ENCODE data around the gene PXN.
"Not testable (repeated sequence)": the region's sequence is repeated elsewhere in the genome, so short reads cannot be mapped to it uniquely, and the experiment has no call there.

The PXN gene

GRCh38 chr12:120254809-120255208 lies 10.7 kb downstream of the PXN start:
- no peaks in the 10 kb centered on the region for H3K9me3 Mint-ChIP-seq
- H3K4me3 Mint-ChIP-seq, result peak overlapping the region; percentile 15
- CTCF ChIA-PET, result interaction anchor here (0.8 to 30.5 kb wide), 6 partner anchors 10 to 54 kb away, joined by 3 to 773 read pairs (median 4); partner anchors contain the start of genes PXN and RPLP0
- peaks cover 90% of the 10 kb centered on the region for H3K4me1 Mint-ChIP-seq
- H3K27me3 Mint-ChIP-seq, result no peaks in the 10 kb centered on the region
- H3K27ac Mint-ChIP-seq, result peak overlapping the region; percentile 96
- no peak for DNase-seq
- peaks cover 60% of the 10 kb centered on the region for H3K36me3 Mint-ChIP-seq

- CTCF ChIA-PET, result interaction anchor here (1.7 to 30.5 kb wide), 3 partner anchors 12 to 27 kb away, joined by 8 to 773 read pairs (median 73); partner anchors contain the start of gene PXN
- peak overlapping the region; percentile 63 for H3K4me3 Mint-ChIP-seq
- H3K27me3 Mint-ChIP-seq, H3K9me3 Mint-ChIP-seq: not testable (repeated sequence)
- peak overlapping the region; percentile 96 for H3K27ac Mint-ChIP-seq
- peak; percentile 72 for DNase-seq
- H3K4me1 Mint-ChIP-seq, result peaks cover 91% of the 10 kb centered on the region
- H3K36me3 Mint-ChIP-seq, result peaks cover 65% of the 10 kb centered on the region
Observed at GRCh38 chr12:120253313-120253712, 12.2 kb downstream of the PXN start.

DNA sequence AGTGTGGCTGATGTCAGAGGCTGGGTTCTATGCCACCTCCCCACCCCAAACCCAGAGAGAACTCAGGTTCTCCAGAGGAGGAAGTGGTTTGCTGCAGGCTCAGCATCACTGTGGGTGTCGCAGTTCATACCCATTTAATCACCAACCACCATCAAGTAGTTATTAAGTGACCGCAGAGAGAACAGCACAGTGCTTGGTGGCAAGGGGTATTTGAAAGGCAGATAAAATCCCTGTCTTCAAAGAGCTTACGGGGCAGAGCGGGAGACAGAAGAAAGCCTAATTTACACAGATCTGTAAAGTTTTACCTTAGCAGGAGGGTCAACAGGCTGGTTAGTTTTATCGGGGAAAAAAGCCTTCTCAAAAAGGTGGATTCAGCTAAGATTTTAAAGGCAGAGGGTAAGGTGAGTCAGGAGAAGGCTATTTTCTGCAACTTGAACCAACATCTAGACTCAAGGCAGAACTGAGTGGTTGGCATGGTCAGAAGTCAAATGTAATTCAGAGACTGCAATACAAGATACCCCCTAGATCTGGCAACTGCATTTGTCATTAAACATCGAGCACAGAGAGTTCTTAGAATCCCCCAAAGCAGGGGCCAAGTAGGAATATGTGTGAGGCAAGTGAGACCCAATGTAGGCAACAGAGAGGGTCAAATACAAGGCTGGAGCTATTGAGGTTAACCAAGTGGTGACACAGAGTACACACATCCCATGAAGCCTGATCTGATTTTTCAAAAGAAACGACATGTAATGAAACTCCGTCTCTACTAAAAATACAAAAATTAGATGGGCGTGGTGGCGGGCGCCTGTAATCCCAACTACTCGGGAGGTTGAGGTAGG lies 13.2 kb downstream of the PXN start:
- peaks cover 67% of the 10 kb centered on the region for H3K36me3 Mint-ChIP-seq
- H3K27ac Mint-ChIP-seq, result peak overlapping the region; percentile 96
- H3K4me1 Mint-ChIP-seq, result peaks cover 91% of the 10 kb centered on the region
- DNase-seq, result peak; percentile 84
- peak overlapping the region; percentile 63 for H3K4me3 Mint-ChIP-seq
- H3K27me3 Mint-ChIP-seq, result no peaks in the 10 kb centered on the region
- CTCF ChIA-PET, result interaction anchor here (1.0 to 30.5 kb wide), 4 partner anchors 13 to 26 kb away, joined by 3 to 773 read pairs (median 40); partner anchors contain the start of gene PXN
- H3K9me3 Mint-ChIP-seq, result no peaks in the 10 kb centered on the region

DNA sequence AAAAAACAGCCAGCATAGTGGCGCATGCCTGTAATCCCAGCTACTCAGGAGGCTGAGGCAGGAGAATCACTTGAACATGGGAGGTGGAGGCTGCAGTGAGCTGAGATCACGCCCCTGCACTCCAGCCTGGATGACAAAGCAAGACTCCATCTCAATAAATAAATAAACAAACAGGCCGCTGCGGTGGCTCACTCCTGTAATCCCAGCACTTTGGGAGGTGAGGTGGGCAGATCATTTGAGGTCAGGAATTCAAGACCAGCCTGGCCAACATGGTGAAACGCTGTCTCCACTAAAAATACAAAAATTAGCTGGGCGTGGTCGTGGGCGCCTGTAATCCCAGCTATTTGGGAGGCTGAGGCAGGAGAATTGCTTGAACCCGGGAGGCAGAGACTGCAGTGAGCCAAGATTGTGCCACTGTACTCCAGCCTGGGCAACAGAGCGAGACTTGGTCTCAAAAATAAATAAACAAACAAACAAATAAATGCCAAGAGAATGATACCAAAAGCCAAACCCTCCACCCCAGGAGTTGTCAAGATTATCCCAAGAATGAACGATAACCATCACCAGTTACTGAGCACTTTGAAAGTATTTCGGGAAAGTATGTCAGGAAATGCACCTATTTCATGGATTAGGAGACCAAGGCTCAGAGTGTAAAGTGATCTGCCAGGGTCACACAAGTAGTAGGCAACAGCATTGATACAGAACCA lies 14.0 kb downstream of the PXN start:
- DNase-seq, H3K9me3 Mint-ChIP-seq, H3K27me3 Mint-ChIP-seq: not testable (repeated sequence)
- H3K27ac Mint-ChIP-seq, result peak overlapping the region; percentile 96
- peak overlapping the region; percentile 63 for H3K4me3 Mint-ChIP-seq
- CTCF ChIA-PET, result interaction anchor here (1.0 to 30.5 kb wide), 4 partner anchors 14 to 25 kb away, joined by 3 to 773 read pairs (median 50); partner anchors contain the start of gene PXN
- H3K36me3 Mint-ChIP-seq, result peaks cover 67% of the 10 kb centered on the region
- H3K4me1 Mint-ChIP-seq, result peaks cover 87% of the 10 kb centered on the region

DNA sequence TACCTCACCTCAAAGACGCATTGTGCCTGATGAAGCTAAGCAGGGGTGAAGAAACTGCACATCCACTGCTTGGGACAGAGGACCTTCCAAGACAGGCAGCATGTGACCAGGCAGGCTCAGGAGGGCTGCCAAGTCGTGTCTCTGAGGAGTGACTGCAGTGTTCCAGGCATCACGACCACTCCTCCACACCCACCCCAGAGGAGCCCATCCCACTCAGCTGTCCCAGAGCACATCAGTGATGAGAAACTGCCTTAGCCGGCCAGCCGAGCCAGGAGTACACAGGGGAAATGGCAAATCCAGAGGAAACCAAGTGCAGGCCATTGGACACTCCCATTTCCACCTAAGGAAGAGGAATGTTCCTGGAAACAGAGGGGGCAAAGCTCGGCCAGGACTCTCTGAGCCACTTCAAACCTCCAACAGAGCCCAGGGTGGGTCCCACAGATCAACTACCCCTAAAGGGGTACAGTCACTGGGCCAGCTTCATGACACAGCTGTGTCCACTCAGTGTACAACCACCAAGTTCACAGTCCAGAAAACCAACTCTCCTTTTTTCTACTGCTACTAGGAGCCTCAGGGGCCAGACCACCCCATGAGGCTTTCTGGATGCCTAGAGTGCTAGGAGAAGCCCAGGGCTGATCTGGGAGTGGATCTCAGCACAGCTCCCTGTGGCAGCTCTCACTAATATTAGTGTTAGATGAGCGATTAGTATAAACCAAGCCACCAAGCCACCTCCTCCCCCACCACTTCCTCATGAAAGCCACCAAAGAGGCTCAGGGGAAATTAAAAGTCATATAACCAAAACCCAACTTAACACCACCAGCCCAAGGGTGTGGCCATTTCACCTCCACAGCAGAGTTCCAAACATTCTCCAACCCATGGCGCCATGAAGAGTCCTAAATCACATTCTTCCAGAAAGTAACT lies 15.4 kb downstream of the PXN start:
- Mint-ChIP-seq H3K9me3 (no peaks in the 10 kb centered on the region), H3K36me3 (peaks cover 63% of the 10 kb centered on the region), H3K4me1 (peaks cover 82% of the 10 kb centered on the region), H3K27me3 (no peaks in the 10 kb centered on the region), H3K27ac (peak overlapping the region; percentile 92), H3K4me3 (peak overlapping the region; percentile 54)
- CTCF ChIA-PET, result interaction anchor here (0.9 to 30.5 kb wide), 4 partner anchors 13 to 49 kb away, joined by 3 to 773 read pairs (median 50); partner anchors contain the start of genes PXN and RPLP0
- DNase-seq, result peak; percentile 66

DNA sequence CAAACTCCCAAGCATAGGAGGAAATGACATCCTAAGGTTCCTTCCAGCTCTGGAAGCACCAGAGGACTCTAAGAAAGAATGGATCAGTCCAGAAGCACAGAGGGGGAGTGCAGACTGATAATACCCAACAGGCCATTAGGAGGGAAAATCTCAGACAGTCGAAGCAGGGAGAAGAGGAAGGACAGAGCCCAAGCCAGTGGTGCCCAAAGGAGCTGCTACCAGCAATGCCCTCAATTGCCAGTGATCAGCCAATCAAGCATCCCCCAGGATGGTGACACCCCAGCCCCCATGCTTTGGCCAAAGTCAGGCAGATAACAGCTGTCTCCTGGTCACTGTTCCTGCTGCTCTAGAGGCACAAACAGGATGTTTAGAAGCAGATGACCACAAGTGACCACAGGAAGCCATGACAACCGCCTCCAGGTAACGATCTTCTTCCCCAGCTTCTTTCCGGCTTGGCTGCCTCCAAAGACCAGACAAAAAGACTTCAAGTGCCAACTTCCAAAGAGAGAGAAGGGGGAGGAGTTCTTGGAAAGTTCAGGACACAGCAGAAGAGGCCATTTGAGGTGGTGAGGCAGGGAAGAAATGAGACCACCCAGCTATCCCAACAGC lies 16.2 kb downstream of the PXN start:
- peak overlapping the region; percentile 56 for H3K27ac Mint-ChIP-seq
- H3K36me3 Mint-ChIP-seq, result peaks cover 60% of the 10 kb centered on the region
- H3K4me1 Mint-ChIP-seq, result peaks cover 79% of the 10 kb centered on the region
- H3K9me3 Mint-ChIP-seq, result no peaks in the 10 kb centered on the region
- H3K27me3 Mint-ChIP-seq, result no peaks in the 10 kb centered on the region
- CTCF ChIA-PET, result interaction anchor here (3.7 to 30.5 kb wide), 3 partner anchors 12 to 23 kb away, joined by 27 to 773 read pairs (median 73); partner anchors contain the start of gene PXN
- no peak for DNase-seq
- peak overlapping the region; percentile 54 for H3K4me3 Mint-ChIP-seq

DNA sequence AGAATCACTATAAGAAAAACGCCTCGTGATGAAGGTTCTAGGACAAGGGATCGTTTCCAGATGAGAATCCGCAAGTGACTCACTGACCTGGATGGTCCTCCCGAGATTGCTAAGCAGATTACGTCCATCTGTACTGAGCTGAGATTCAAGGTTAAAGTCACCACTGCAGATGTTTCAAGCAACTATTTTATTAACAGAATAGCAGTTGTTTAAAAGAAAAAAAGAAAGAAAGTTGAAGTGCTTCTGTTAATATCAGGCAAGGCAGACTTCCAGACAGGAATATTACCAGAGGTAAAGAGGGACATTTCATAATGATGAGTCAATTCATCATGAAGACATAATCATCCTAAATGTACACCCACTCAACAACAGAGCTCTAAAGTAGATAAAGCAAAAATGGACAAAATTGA lies 17.9 kb downstream of the PXN start:
- no peaks in the 10 kb centered on the region for H3K9me3 Mint-ChIP-seq
- peaks cover 77% of the 10 kb centered on the region for H3K4me1 Mint-ChIP-seq
- H3K4me3 Mint-ChIP-seq, result no peak overlapping the region
- peak overlapping the region; percentile 33 for H3K27ac Mint-ChIP-seq
- H3K27me3 Mint-ChIP-seq, result no peaks in the 10 kb centered on the region
- CTCF ChIA-PET, result interaction anchor here (3.7 to 30.5 kb wide), 2 partner anchors 10 to 21 kb away, joined by 27 to 773 read pairs; no protein-coding TSS in a partner anchor
- DNase-seq, result no peak
- peaks cover 55% of the 10 kb centered on the region for H3K36me3 Mint-ChIP-seq

DNA sequence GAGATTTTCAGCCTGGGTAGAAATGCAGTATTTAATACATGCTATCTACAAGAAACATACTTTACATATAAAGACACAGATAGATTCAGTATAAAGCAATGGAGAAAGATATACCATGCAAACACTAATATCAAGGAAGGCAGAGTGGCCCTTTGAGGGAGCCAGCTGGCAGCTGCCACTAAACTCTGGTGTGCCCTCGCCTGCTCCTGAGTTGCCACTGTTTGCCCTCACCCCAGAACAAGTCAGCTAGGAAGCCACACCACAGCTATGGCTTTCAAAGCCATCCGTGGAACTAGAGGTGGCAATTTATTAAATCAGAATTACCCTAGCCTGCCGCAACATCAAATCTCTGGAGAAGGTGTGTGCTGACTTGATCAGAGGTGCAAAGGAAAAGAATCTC lies 18.3 kb downstream of the PXN start:
- Mint-ChIP-seq H3K9me3 (no peaks in the 10 kb centered on the region), H3K36me3 (peaks cover 54% of the 10 kb centered on the region), H3K4me1 (peaks cover 75% of the 10 kb centered on the region), H3K27me3 (no peaks in the 10 kb centered on the region), H3K4me3 (no peak overlapping the region), H3K27ac (peak overlapping the region; percentile 33)
- CTCF ChIA-PET, result interaction anchor here (30.5 kb wide), 1 partner anchor 21 kb away, joined by 773 read pairs; no protein-coding TSS in a partner anchor
- no peak for DNase-seq

DNA sequence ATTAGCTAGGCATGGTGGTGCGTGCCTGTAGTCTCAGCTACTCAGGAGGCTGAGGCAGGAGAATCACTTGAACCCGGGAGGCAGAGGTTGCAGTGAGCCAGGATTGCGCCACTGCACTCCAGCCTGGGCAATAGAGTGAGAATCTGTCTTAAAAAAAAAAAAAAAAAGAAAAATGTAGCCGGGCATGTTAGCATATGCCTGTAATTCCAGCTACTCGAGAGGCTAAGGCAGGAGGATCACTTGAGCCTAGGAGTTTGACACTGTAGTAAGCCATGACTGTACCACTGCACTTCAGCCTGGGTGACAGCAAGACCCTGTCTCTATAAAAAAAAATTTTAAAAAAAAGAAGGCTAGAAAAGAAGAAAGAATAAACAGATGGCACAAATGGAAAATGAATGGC lies 18.8 kb downstream of the PXN start:
- H3K4me1 Mint-ChIP-seq, result peaks cover 75% of the 10 kb centered on the region
- not testable (repeated sequence) for H3K27me3 Mint-ChIP-seq, H3K4me3 Mint-ChIP-seq, DNase-seq, H3K27ac Mint-ChIP-seq, H3K9me3 Mint-ChIP-seq
- CTCF ChIA-PET, result interaction anchor here (1.3 to 30.5 kb wide), 2 partner anchors 11 to 20 kb away, joined by 3 to 773 read pairs; no protein-coding TSS in a partner anchor
- H3K36me3 Mint-ChIP-seq, result peaks cover 52% of the 10 kb centered on the region

- peaks cover 70% of the 10 kb centered on the region for H3K4me1 Mint-ChIP-seq
- no peaks in the 10 kb centered on the region for H3K9me3 Mint-ChIP-seq
- H3K36me3 Mint-ChIP-seq, result peaks cover 45% of the 10 kb centered on the region
- no peaks in the 10 kb centered on the region for H3K27me3 Mint-ChIP-seq
- peak overlapping the region; percentile 20 for H3K27ac Mint-ChIP-seq
- CTCF ChIA-PET, result interaction anchor here (0.6 to 9.2 kb wide), 4 partner anchors 8 to 50 kb away, joined by 3 to 87 read pairs (median 4); partner anchors contain the start of gene PXN
- H3K4me3 Mint-ChIP-seq, result no peak overlapping the region
- no peak for DNase-seq
Observed at GRCh38 chr12:120242971-120243699, 22.4 kb downstream of the PXN start.

GRCh38 chr12:120242275-120242799 lies 23.2 kb downstream of the PXN start:
- Mint-ChIP-seq H3K4me1 (peaks cover 70% of the 10 kb centered on the region), H3K4me3 (no peak overlapping the region), H3K36me3 (peaks cover 44% of the 10 kb centered on the region), H3K27ac (no peak overlapping the region), H3K27me3 (no peaks in the 10 kb centered on the region), H3K9me3 (no peaks in the 10 kb centered on the region)
- CTCF ChIA-PET, result interaction anchor here (1.4 to 9.2 kb wide), 2 partner anchors 13 to 22 kb away, joined by 5 to 87 read pairs; partner anchors contain the start of gene PXN
- no peak for DNase-seq

Measured in activated naive CD4-positive, alpha-beta T cell treated with anti-CD3 and anti-CD28 coated beads, Interleukin-2, amount 10 ng/mL, durations not matched to agents 7 days and 5 days (primary cell).